Stimulated activated memory B cell treated with anti-CD40 and anti-IgM and Interleukin-4, amounts not matched to agents 10 μg/mL and 1 μg/mL and 100 μg/mL, for 72 hours (primary cell): ENCODE data around the gene GNAT1.
"Not testable (repeated sequence)": the region's sequence is repeated elsewhere in the genome, so short reads cannot be mapped to it uniquely, and the experiment has no call there.

Experiments used
- ATAC-seq: fragments of 150-1000 bp; cut with Tn5 transposase; 2 replicates; pipeline ENCODE4 v1.10.0; 2021
- H3K27ac Mint-ChIP-seq: one replicate; pipeline ENCODE4 v1.8.0; 2022; ENCODE audit warnings: mild to moderate bottlenecking, mixed read lengths
- H3K27me3 Mint-ChIP-seq: one replicate; pipeline ENCODE4 v1.8.0; 2022; ENCODE audit warnings: mixed read lengths
- H3K36me3 Mint-ChIP-seq: one replicate; pipeline ENCODE4 v1.8.0; 2022; ENCODE audit warnings: mixed read lengths
- H3K4me1 Mint-ChIP-seq: one replicate; pipeline ENCODE4 v1.8.0; 2022; ENCODE audit warnings: mixed read lengths
- H3K4me3 Mint-ChIP-seq: one replicate; pipeline ENCODE4 v1.8.0; 2022; ENCODE audit warnings: mild to moderate bottlenecking, moderate library complexity, mixed read lengths
- H3K9me3 Mint-ChIP-seq: one replicate; pipeline ENCODE4 v1.8.0; 2022; ENCODE audit warnings: mixed read lengths

Gene GNAT1

DNA sequence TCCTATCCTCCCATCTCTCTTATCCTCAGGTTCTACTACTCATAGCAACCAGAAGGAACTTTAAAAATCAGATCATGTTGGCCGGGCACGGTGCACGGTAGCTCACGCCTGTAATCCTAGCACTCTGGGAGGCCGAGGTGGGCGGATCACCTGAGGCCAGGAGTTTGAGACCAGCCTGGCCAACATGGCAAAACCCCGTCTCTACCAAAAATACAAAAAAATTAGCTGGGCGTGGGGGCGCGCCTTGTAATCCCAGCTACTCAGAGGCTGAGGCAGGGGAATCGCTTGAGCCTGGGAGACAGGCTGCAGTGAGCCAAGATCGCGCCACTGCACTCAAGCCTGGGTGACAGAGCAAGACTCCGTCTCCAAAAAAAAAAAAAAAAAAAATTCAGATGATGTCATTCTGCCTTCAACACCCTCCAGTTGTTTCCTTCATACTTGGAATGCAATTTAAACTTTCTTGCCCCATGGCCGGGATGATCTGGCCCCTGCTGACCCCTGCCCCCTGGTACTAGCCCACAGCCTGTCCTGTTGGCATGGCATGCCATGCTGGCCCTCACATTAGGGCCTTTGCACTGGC lies 36.9 kb downstream of the GNAT1 start:
- H3K4me3 Mint-ChIP-seq, result peak overlapping the region; percentile 98
- peak overlapping the region; percentile 88 for H3K27ac Mint-ChIP-seq
- peaks cover 13% of the 10 kb centered on the region for H3K27me3 Mint-ChIP-seq
- not testable (repeated sequence) for H3K9me3 Mint-ChIP-seq, H3K36me3 Mint-ChIP-seq, ATAC-seq
- H3K4me1 Mint-ChIP-seq, result peaks cover 67% of the 10 kb centered on the region

- H3K4me1 Mint-ChIP-seq, result peaks cover 71% of the 10 kb centered on the region
- H3K36me3 Mint-ChIP-seq, result no peaks in the 10 kb centered on the region
- H3K9me3 Mint-ChIP-seq, result no peaks in the 10 kb centered on the region
Measured at GRCh38 chr3:50229490-50229889, 38.1 kb downstream of the GNAT1 start.

GRCh38 chr3:50230104-50230793 lies 38.8 kb downstream of the GNAT1 start:
- peak overlapping the region; percentile 59 for H3K27ac Mint-ChIP-seq
- no peaks in the 10 kb centered on the region for H3K9me3 Mint-ChIP-seq
- no peak overlapping the region for H3K4me3 Mint-ChIP-seq
- no peak for ATAC-seq
- no peaks in the 10 kb centered on the region for H3K36me3 Mint-ChIP-seq
- H3K4me1 Mint-ChIP-seq, result peaks cover 73% of the 10 kb centered on the region
- no peaks in the 10 kb centered on the region for H3K27me3 Mint-ChIP-seq

More at GRCh38 chr3:50229490-50229889, 38.1 kb downstream of the GNAT1 start:
- peaks cover 7% of the 10 kb centered on the region for H3K27me3 Mint-ChIP-seq
- peak overlapping the region; percentile 59 for H3K27ac Mint-ChIP-seq
- no peak overlapping the region for H3K4me3 Mint-ChIP-seq
- ATAC-seq, result no peak

GRCh38 chr3:50230794-50231125 lies 39.4 kb downstream of the GNAT1 start:
- ATAC-seq, result no peak
- peak overlapping the region; percentile 59 for H3K27ac Mint-ChIP-seq
- no peaks in the 10 kb centered on the region for H3K9me3 Mint-ChIP-seq
- no peaks in the 10 kb centered on the region for H3K36me3 Mint-ChIP-seq
- H3K27me3 Mint-ChIP-seq, result no peaks in the 10 kb centered on the region
- H3K4me3 Mint-ChIP-seq, result no peak overlapping the region
- peaks cover 73% of the 10 kb centered on the region for H3K4me1 Mint-ChIP-seq

DNA sequence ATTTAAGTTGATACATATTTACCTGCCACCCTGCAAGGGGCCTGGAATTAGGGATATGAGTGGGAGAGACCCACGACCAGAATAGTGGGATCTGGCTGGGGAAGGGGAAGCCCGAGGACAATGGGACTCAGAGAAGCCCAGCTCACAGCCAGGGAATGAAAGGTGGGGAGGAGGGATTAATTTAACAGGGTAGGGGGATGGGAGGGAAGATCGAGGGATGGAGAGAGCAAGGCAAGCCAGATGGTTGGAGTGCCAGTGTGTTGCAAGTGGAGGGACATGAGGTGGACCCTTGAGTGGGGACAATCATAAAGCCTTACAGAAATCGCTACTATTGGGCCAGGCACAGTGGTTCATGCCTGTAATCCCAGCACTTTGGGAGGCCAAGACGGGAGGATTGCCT lies 40.2 kb downstream of the GNAT1 start:
- ATAC-seq, result no peak
- Mint-ChIP-seq H3K27me3 (no peaks in the 10 kb centered on the region), H3K9me3 (no peaks in the 10 kb centered on the region), H3K27ac (no peak overlapping the region), H3K36me3 (peaks cover 2% of the 10 kb centered on the region), H3K4me3 (no peak overlapping the region), H3K4me1 (peaks cover 65% of the 10 kb centered on the region)

- no peak for ATAC-seq
- Mint-ChIP-seq H3K4me3 (no peak overlapping the region), H3K27me3 (no peaks in the 10 kb centered on the region), H3K4me1 (peaks cover 65% of the 10 kb centered on the region), H3K9me3 (no peaks in the 10 kb centered on the region), H3K36me3 (peaks cover 9% of the 10 kb centered on the region), H3K27ac (no peak overlapping the region)
Measured at GRCh38 chr3:50232303-50232702, 40.9 kb downstream of the GNAT1 start.

DNA sequence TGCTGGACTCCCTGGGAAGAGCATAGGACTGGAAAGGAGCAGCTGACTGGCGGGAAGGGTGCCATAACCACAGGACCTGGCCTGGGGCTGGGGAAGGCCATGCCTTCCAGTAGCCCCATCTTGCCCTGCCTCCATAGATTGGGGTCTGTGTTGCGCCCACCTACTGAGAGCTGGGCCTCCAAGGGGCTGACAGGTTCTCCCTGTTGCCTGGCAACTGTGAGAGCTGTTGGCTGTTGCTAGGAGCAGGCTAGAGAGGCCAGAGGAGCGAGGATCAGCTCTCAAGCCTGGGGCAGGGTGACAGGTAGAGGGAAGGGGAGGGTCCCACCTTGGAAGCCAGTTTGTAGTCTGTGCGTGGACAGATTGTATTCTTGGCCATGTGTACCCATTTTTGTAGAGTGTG lies 41.8 kb downstream of the GNAT1 start:
- ATAC-seq, result no peak
- H3K27me3 Mint-ChIP-seq, result no peaks in the 10 kb centered on the region
- H3K4me1 Mint-ChIP-seq, result peaks cover 64% of the 10 kb centered on the region
- H3K36me3 Mint-ChIP-seq, result peaks cover 18% of the 10 kb centered on the region
- H3K9me3 Mint-ChIP-seq, result no peaks in the 10 kb centered on the region
- H3K4me3 Mint-ChIP-seq, result no peak overlapping the region
- no peak overlapping the region for H3K27ac Mint-ChIP-seq

GRCh38 chr3:50235716-50236483 lies 44.5 kb downstream of the GNAT1 start, which contains the start of gene GNAI2:
Gene GNAI2 (plus strand): TSS chr3:50236204. CDS start chr3:50236336, 132 bp downstream.
- Mint-ChIP-seq H3K36me3 (peaks cover 30% of the 10 kb centered on the region), H3K27me3 (no peaks in the 10 kb centered on the region), H3K27ac (peak within 1 kb of the TSS; percentile 95), H3K4me3 (peak within 1 kb of the TSS; percentile 98), H3K4me1 (peaks cover 66% of the 10 kb centered on the region), H3K9me3 (no peaks in the 10 kb centered on the region)
- ATAC-seq, result peak; percentile 97

DNA sequence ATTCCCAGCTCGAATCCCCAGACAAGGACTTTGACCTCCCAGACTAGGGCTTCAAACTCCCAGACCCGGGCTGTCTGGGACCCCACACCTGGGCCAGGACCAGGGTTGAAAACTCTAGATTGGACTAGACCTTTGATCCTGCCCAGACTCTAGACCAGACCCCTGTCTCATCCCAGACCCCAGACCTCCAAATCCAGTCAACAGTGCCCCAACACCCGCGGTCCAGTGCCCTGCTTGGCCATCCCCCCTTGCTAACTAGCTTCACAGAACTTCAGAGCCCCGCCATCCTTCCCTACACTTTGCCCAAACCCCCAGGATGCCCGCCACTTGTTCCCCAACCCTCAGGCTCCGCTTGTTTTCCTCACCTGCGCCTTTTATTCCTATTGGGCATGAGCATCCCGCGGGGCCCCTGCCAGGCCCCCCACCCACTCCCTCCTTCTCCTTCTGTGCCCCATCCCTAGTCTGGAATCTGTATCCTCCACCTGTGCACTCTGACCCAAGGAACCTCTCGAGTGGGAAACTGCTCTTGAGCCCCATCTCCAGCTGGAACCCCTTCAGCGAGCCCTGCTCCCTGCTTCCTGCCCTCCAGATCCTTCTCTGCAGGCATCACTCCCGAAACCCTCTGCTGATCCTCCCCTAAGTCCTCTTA lies 45.2 kb downstream of the GNAT1 start:
- Mint-ChIP-seq H3K27me3 (no peaks in the 10 kb centered on the region), H3K4me3 (peak overlapping the region; percentile 98), H3K4me1 (peaks cover 68% of the 10 kb centered on the region), H3K36me3 (peaks cover 33% of the 10 kb centered on the region), H3K9me3 (no peaks in the 10 kb centered on the region), H3K27ac (peak overlapping the region; percentile 95)
- no peak for ATAC-seq

DNA sequence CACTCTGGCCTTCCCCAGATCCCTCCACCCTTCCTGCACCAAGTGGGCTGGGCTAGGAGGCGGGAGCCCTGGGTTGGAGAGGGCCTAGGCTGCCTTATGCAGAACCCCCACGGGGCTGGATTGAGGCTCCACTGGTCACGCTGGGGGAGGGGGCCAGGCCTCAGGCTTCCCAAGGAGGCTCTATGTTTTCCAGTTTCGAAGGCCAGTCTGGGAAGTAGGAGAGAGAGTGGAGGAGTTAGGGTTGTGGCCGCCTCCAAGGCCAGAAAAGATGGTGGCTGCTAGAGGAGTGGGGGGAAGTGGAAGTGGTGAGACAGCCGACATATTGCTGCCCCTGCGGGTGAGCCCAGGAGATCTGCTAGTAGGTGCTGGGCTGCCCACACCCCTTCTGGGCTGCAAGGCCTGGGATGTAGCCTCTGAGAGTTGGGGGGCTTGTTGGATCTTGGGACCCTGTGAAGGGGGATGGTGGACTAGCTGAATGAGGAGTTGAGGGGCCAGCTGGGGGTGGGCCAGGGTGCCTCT lies 45.8 kb downstream of the GNAT1 start:
- Mint-ChIP-seq H3K27me3 (no peaks in the 10 kb centered on the region), H3K4me3 (peak overlapping the region; percentile 98), H3K9me3 (no peaks in the 10 kb centered on the region), H3K4me1 (peaks cover 74% of the 10 kb centered on the region), H3K27ac (peak overlapping the region; percentile 95), H3K36me3 (peaks cover 33% of the 10 kb centered on the region)
- no peak for ATAC-seq

DNA sequence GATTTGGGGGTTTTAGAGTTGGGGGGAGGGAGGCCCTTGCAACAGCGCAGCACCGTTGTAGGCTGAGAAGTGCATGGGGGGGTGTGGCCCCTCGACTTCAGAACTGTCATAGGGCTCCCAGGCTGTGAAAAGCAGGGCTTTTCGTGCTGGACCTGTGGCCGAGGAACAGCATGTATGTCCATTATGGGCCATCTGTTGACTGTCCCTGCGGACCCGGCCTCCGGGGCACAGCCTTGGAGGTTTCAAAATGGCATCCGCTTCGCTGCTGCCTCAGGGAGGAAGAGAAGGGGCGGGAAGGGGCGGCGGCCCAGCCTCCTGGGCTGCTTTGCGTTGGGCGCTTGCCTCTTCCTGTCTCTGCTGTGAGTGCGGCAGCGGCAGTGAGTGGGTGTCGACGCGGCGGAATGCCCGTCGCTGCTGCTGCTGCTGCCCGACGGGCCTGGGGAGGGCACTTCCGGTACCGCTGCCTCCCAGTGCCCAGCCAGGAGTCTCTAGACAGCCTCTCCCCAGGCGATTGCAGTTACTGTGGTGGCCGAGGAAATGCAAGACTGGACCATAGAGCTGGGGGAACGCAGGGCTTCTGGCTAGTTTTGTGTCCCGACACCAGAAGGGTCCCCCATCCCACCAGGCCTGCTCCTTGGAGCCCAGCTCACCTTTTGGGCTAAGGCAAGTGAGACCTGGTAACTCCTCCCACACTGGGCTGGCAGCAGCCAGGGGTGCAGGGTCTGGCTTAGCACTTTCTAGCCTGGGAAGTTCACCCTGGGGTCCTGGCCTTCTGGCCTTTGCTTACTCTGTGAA lies 46.5 kb downstream of the GNAT1 start:
- peak; percentile 67 for ATAC-seq
- peaks cover 33% of the 10 kb centered on the region for H3K36me3 Mint-ChIP-seq
- H3K27ac Mint-ChIP-seq, result peak overlapping the region; percentile 95
- H3K4me1 Mint-ChIP-seq, result peaks cover 75% of the 10 kb centered on the region
- peak overlapping the region; percentile 98 for H3K4me3 Mint-ChIP-seq
- H3K27me3 Mint-ChIP-seq, result no peaks in the 10 kb centered on the region
- H3K9me3 Mint-ChIP-seq, result no peaks in the 10 kb centered on the region

GRCh38 chr3:50238549-50239026 lies 47.2 kb downstream of the GNAT1 start:
- Mint-ChIP-seq H3K27me3 (no peaks in the 10 kb centered on the region), H3K36me3 (peaks cover 33% of the 10 kb centered on the region), H3K4me3 (peak overlapping the region; percentile 98), H3K27ac (peak overlapping the region; percentile 95), H3K4me1 (peaks cover 75% of the 10 kb centered on the region), H3K9me3 (no peaks in the 10 kb centered on the region)
- ATAC-seq, result no peak

DNA sequence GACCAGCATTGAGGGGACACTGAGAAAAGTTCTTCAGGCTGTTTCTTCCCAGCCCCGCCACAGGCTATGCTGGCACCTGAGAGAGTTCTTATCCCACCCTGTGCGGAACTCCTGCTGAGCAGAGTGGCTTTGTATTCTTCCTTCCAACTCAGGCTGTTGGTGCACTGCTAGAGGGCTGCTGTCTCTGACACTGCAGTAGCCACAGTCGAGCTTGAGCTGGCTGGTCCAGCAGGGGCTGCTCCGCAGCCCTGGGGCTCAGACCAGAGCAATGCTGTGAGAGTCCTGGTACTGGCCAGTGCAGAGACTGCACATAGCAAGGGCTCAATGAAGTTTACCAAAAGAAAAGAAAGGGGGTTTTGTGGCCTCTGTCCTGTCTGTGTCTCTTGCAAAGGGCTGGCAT lies 48.2 kb downstream of the GNAT1 start:
- Mint-ChIP-seq H3K4me3 (peak overlapping the region; percentile 42), H3K9me3 (no peaks in the 10 kb centered on the region), H3K36me3 (peaks cover 33% of the 10 kb centered on the region)

DNA sequence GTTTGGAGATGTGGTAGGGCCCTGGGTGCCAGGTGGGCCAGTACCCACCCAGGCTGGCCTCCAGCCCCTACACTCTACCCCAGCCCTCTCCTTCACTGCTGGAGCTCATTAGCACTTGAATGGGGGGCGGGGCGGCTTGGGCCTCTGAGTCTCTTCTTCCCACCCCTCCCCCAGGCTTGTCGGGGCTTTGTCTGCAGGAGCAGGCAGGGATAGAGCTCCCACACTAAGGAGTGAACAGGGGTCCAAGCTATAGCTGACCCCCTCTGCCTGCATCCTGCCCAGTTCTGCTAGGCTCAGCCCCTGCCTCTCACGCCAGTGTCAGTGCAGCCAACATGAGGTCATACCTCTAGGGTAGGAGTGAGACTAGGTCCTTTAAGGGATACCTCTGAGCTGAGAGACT lies 49.8 kb downstream of the GNAT1 start:
- Mint-ChIP-seq H3K27me3 (no peaks in the 10 kb centered on the region), H3K27ac (peak overlapping the region; percentile 95), H3K4me1 (peaks cover 90% of the 10 kb centered on the region), H3K36me3 (peaks cover 33% of the 10 kb centered on the region), H3K9me3 (no peaks in the 10 kb centered on the region), H3K4me3 (peak overlapping the region; percentile 69)
- no peak for ATAC-seq

More for the DNA sequence above, 48.2 kb downstream of the GNAT1 start:
- Mint-ChIP-seq H3K27me3 (no peaks in the 10 kb centered on the region), H3K27ac (peak overlapping the region; percentile 95), H3K4me1 (peaks cover 85% of the 10 kb centered on the region)
- ATAC-seq, result no peak
